Stimulated activated CD4-positive, alpha-beta T cell treated with anti-CD3 and anti-CD28 coated beads, Interleukin-12 subunit alpha, Interleukin-12 subunit beta, amount 100 ng/mL, for 4 hours (primary cell): ENCODE measurements around the gene CFAP61.
"Not testable (repeated sequence)": the region's sequence is repeated elsewhere in the genome, so short reads cannot be mapped to it uniquely, and the experiment has no call there.

Experiments
- DNase-seq: peaks from one replicate; pipeline ENCODE4 v3.0.0-alpha.2; 2020

CFAP61 gene

GRCh38 chr20:20092827-20093226, 40.5 kb downstream of the CFAP61 start:
- DNase-seq = no peak

- DNase-seq = no peak
Observed at GRCh38 chr20:20094410-20094809, 42.1 kb downstream of the CFAP61 start.

- DNase-seq = no peak
Observed at GRCh38 chr20:20095114-20095872, 43.0 kb downstream of the CFAP61 start.

GRCh38 chr20:20096421-20096820, 44.1 kb downstream of the CFAP61 start:
- DNase-seq = no peak

GRCh38 chr20:20100881-20101280, 48.5 kb downstream of the CFAP61 start:
- no peak for DNase-seq

GRCh38 chr20:20102163-20102562, 49.8 kb downstream of the CFAP61 start:
- no peak for DNase-seq

GRCh38 chr20:20102716-20103258, 50.5 kb downstream of the CFAP61 start:
- DNase-seq = no peak

GRCh38 chr20:20103486-20103885, 51.2 kb downstream of the CFAP61 start:
- no peak for DNase-seq

GRCh38 chr20:20123187-20123586, 70.9 kb downstream of the CFAP61 start:
- DNase-seq = not testable (repeated sequence)

GRCh38 chr20:20130399-20130798, 78.1 kb downstream of the CFAP61 start:
- no peak for DNase-seq

GRCh38 chr20:20134941-20135575, 82.7 kb downstream of the CFAP61 start:
- no peak for DNase-seq

- DNase-seq = no peak
Observed at GRCh38 chr20:20136313-20136712, 84.0 kb downstream of the CFAP61 start.

GRCh38 chr20:20137851-20138250, 85.5 kb downstream of the CFAP61 start:
- no peak for DNase-seq

GRCh38 chr20:20138301-20139064, 86.2 kb downstream of the CFAP61 start:
- DNase-seq = no peak

GRCh38 chr20:20139403-20139802, 87.1 kb downstream of the CFAP61 start:
- no peak for DNase-seq

GRCh38 chr20:20143165-20143564, 90.8 kb downstream of the CFAP61 start:
- DNase-seq = no peak

GRCh38 chr20:20143646-20144045, 91.3 kb downstream of the CFAP61 start:
- no peak for DNase-seq

GRCh38 chr20:20148779-20149178, 96.4 kb downstream of the CFAP61 start:
- no peak for DNase-seq

- DNase-seq = no peak
Observed at GRCh38 chr20:20150241-20150640, 97.9 kb downstream of the CFAP61 start.

- no peak for DNase-seq
Observed at GRCh38 chr20:20160520-20160919, 108.2 kb downstream of the CFAP61 start.

- DNase-seq = no peak
Observed at GRCh38 chr20:20161611-20162010, 109.3 kb downstream of the CFAP61 start.

- no peak for DNase-seq
Observed at GRCh38 chr20:20167698-20168097, 115.4 kb downstream of the CFAP61 start.

GRCh38 chr20:20173254-20173653, 120.9 kb downstream of the CFAP61 start:
- DNase-seq = no peak
